ENCODE measurements around the gene MEGF11.

Gene MEGF11

DNA sequence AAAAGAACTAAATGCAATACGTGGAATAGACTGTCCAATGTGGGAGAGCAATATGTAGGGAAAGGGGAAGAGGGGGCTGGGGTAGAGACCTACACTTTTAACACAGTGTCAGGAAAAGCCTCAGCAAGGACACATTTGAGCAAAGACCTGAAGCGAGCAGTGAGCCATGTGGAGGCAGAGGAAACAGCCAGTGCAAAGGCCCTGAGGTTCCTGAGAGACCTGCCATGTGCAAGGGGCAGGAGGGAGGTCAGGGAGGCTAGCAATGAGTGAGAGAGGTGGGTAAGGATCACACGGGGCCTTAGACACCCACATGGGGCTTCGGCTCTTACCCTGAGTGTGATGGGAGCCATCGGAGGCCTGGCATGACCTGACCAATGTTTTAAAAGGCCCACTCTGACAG is 203.3 kb downstream of the MEGF11 start:
- Histone ChIP-seq H3K4me3 (ENCODE audit: low read length) (no peak overlapping the region), H3K9ac (ENCODE audit: low read length) (no peak overlapping the region), H3K27ac (ENCODE audit: low read length) (no peak overlapping the region), H3K27me3 (ENCODE audit: control insufficient read depth, insufficient read depth, low read length) (no peaks in the 10 kb centered on the region), H3K4me1 (ENCODE audit: control insufficient read depth, low read depth, low read length) (no peaks in the 10 kb centered on the region), H3K36me3 (ENCODE audit: control insufficient read depth, low read depth, low read length) (no peaks in the 10 kb centered on the region), H3K9me3 (ENCODE audit: control insufficient read depth, low read depth, low read length) (no peaks in the 10 kb centered on the region)

DNA sequence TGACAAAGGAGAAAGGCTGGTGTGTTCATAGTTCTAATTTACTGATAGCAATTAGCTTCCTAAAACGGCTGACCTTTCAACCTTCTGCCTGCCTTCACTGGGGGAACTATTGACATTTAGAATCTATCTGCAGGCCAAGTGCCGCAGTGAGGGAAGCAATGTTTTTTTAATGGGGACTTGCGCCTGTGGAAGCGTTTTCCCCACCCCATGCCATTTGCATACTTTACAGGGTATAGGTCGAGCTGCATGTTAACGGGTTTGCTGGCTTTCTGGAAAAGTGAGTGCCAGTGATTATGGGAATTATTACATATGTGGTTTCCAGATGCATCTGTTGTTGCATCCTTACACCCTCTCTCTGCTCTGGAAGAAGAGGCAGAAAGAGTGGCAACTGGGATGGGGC is 204.2 kb downstream of the MEGF11 start:
- Histone ChIP-seq H3K9ac (ENCODE audit: low read length) (no peak overlapping the region), H3K4me1 (ENCODE audit: control insufficient read depth, low read depth, low read length) (no peaks in the 10 kb centered on the region), H3K27me3 (ENCODE audit: control insufficient read depth, insufficient read depth, low read length) (no peaks in the 10 kb centered on the region), H3K27ac (ENCODE audit: low read length) (no peak overlapping the region), H3K4me3 (ENCODE audit: low read length) (no peak overlapping the region), H3K9me3 (ENCODE audit: control insufficient read depth, low read depth, low read length) (no peaks in the 10 kb centered on the region), H3K36me3 (ENCODE audit: control insufficient read depth, low read depth, low read length) (no peaks in the 10 kb centered on the region)

DNA sequence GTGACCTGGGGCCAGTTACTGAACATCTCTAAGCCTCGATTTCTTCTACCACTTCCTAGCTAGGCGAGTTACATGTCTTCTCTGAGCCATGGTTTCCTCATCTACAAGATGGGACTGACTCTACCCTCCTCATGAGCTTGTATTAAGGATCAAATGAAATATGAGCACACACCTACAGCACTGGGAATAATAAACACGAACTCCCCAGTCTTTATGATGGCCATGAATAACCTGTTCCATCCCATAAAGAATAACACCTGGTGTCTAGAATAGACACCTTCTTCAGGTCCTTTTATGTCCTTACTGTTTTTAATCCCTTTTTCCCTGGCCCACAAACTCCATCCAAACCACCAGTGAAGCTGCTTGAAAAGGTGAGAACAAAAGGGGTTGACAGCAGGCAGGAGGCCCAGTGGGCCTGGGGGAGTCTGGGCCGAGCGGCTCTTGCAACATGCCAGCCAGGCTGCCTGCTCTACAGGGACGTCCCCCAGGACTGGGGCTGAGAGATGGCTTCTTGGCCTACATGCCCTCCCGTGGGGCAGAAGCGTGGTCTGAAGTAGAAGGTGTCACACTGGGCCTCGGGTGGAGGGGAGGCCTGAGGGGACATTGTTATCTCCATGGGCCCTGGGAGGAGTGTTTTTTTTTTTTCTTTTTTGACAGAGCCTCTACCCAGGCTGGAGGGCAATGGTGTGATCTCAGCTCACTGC is 206.1 kb downstream of the MEGF11 start:
- Histone ChIP-seq H3K36me3 (ENCODE audit: control insufficient read depth, low read depth, low read length) (no peaks in the 10 kb centered on the region), H3K4me3 (ENCODE audit: low read length) (no peak overlapping the region), H3K27me3 (ENCODE audit: control insufficient read depth, insufficient read depth, low read length) (no peaks in the 10 kb centered on the region)

DNA sequence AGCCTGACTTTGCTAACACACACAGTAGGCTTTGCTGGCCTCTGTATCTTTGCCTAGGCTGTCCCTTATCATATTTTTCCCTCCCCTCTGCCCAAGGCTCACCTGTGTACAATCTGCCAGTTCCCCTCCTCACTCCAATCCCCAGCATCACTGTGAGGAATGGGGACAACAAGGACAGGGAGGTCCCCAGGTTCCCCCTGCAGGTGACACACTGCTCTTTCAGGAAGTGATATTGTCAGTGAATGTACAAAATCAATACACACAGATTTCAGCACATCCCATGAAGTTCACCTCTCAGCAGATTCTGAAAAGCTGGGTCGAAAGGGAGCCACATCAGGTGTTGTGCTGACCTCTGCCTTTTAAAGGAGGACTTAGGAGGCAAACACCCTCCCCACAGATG is 206.8 kb downstream of the MEGF11 start:
- no peak overlapping the region for H3K4me3 ChIP-seq (ENCODE audit: low read length)
- H3K9me3 ChIP-seq (ENCODE audit: control insufficient read depth, low read depth, low read length): no peaks in the 10 kb centered on the region
- H3K27me3 ChIP-seq (ENCODE audit: control insufficient read depth, insufficient read depth, low read length): no peaks in the 10 kb centered on the region
- H3K9ac ChIP-seq (ENCODE audit: low read length): no peak overlapping the region
- H3K4me1 ChIP-seq (ENCODE audit: control insufficient read depth, low read depth, low read length): peaks cover 7% of the 10 kb centered on the region
- H3K27ac ChIP-seq (ENCODE audit: low read length): no peak overlapping the region
- no peaks in the 10 kb centered on the region for H3K36me3 ChIP-seq (ENCODE audit: control insufficient read depth, low read depth, low read length)

More for the DNA sequence above, 206.1 kb downstream of the MEGF11 start:
- H3K9ac ChIP-seq (ENCODE audit: low read length): no peak overlapping the region
- peaks cover under 1% of the 10 kb centered on the region for H3K4me1 ChIP-seq (ENCODE audit: control insufficient read depth, low read depth, low read length)
- no peaks in the 10 kb centered on the region for H3K9me3 ChIP-seq (ENCODE audit: control insufficient read depth, low read depth, low read length)
- H3K27ac ChIP-seq (ENCODE audit: low read length): no peak overlapping the region

DNA sequence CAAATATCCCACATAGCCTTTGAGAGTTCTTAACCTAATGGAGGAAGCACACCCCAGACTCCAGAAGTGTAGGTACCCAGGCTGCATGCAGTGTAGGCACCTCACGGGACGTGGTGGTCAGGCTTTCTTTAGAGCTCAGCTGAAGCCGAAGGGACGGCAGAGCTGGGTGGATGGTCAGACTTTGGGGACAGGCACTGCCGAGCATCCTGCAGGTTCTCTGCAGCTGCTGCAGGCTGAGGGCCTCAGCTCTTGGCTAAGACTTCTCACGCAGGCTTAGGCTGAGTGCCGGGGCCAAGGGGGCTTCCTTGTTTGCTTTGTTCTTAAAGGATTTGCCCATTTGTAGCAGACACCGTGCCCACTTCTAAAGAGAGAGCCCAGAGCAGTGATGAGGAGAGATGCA is 207.2 kb downstream of the MEGF11 start:
- no peaks in the 10 kb centered on the region for H3K9me3 ChIP-seq (ENCODE audit: control insufficient read depth, low read depth, low read length)
- H3K9ac ChIP-seq (ENCODE audit: low read length): no peak overlapping the region
- H3K4me3 ChIP-seq (ENCODE audit: low read length): no peak overlapping the region
- H3K27me3 ChIP-seq (ENCODE audit: control insufficient read depth, insufficient read depth, low read length): no peaks in the 10 kb centered on the region
- H3K27ac ChIP-seq (ENCODE audit: low read length): no peak overlapping the region
- H3K36me3 ChIP-seq (ENCODE audit: control insufficient read depth, low read depth, low read length): no peaks in the 10 kb centered on the region
- peaks cover 11% of the 10 kb centered on the region for H3K4me1 ChIP-seq (ENCODE audit: control insufficient read depth, low read depth, low read length)

DNA sequence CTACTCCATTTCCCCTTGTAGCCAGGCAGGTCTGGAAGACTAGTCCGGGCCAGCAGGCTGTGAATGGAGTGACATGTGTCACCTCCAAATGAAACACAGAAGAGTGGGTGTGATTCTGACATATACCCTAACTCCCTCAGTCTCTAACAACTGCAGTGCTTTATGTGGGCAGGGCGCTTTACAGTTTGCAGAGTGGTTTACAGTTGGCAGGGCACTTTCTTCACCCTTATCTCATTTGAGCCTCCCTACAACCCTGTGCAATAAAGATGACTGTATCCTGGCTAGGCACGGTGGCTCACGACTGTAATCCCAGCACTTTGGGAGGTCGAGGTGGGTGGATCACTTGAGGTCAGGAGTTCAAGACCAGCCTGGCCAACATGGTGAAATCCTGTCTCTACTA is 208.0 kb downstream of the MEGF11 start:
- Histone ChIP-seq H3K4me1 (ENCODE audit: control insufficient read depth, low read depth, low read length) (peaks cover 18% of the 10 kb centered on the region), H3K36me3 (ENCODE audit: control insufficient read depth, low read depth, low read length) (no peaks in the 10 kb centered on the region), H3K9me3 (ENCODE audit: control insufficient read depth, low read depth, low read length) (no peaks in the 10 kb centered on the region), H3K9ac (ENCODE audit: low read length) (no peak overlapping the region), H3K4me3 (ENCODE audit: low read length) (no peak overlapping the region), H3K27me3 (ENCODE audit: control insufficient read depth, insufficient read depth, low read length) (no peaks in the 10 kb centered on the region), H3K27ac (ENCODE audit: low read length) (no peak overlapping the region)

DNA sequence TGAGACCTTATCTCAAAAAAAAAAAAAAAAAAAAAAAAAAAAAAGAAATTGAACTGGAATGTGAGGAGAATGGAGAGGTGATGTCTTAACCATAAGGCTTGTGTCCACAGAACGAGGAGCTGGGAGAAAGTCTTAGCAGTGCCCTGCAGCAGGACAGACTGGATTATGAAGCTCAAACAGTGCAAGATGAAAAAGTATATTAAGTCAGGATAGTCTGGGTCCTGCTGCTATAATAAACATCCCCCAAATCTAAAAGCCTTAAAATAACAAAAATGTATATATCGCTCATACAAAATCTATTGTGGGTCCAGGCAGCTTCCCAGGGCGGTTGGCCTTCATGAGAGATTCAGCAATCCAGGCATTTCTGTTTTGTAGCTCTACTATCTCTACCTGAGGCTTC is 208.7 kb downstream of the MEGF11 start:
- no peaks in the 10 kb centered on the region for H3K36me3 ChIP-seq (ENCODE audit: control insufficient read depth, low read depth, low read length)
- H3K4me1 ChIP-seq (ENCODE audit: control insufficient read depth, low read depth, low read length): peaks cover 21% of the 10 kb centered on the region
- H3K27ac ChIP-seq (ENCODE audit: low read length): no peak overlapping the region
- no peak overlapping the region for H3K4me3 ChIP-seq (ENCODE audit: low read length)
- H3K27me3 ChIP-seq (ENCODE audit: control insufficient read depth, insufficient read depth, low read length): peaks cover 3% of the 10 kb centered on the region
- H3K9ac ChIP-seq (ENCODE audit: low read length): no peak overlapping the region
- no peaks in the 10 kb centered on the region for H3K9me3 ChIP-seq (ENCODE audit: control insufficient read depth, low read depth, low read length)

DNA sequence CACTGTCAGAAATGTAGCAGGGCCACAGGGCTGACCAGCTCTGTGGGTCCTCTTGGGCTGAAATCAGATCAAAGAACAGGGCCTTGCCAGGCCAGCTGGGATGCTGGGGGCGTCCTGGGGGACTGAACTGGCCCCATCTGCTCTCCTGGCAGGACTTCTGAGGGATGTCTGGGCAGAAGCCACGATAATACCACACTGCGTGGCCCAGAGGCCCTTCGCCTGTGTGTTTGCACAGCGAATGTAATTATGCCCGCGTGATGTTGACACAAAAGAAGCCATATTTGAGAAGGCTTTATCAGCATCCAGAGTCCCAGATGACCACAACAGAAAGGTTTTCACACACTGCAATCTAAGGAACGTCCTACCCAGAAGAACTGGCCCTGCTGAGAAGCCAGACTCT is 210.3 kb downstream of the MEGF11 start:
- Histone ChIP-seq H3K4me3 (ENCODE audit: low read length) (no peak overlapping the region), H3K9me3 (ENCODE audit: control insufficient read depth, low read depth, low read length) (no peaks in the 10 kb centered on the region), H3K36me3 (ENCODE audit: control insufficient read depth, low read depth, low read length) (no peaks in the 10 kb centered on the region), H3K9ac (ENCODE audit: low read length) (no peak overlapping the region), H3K27ac (ENCODE audit: low read length) (no peak overlapping the region), H3K4me1 (ENCODE audit: control insufficient read depth, low read depth, low read length) (peaks cover 31% of the 10 kb centered on the region), H3K27me3 (ENCODE audit: control insufficient read depth, insufficient read depth, low read length) (peaks cover 3% of the 10 kb centered on the region)

DNA sequence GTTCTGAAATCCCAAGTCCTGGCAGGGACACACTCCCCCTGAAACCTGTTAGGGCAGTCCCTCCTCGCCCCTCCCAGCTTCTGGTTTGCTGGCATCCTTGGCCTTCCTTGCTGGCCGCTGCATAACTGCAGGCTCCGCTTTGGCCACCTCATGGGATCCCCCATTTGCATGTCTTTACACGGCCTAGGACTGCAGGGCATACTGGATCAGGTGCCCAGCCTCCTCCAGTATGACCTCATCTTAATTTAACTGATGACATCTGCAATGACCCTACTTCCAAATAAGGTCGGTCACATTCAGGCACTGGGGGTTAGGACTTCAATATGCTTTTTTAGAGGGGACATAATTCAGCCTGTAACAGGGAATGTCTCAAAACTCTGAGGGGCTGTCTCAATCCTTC is 210.9 kb downstream of the MEGF11 start:
- H3K36me3 ChIP-seq (ENCODE audit: control insufficient read depth, low read depth, low read length): no peaks in the 10 kb centered on the region
- H3K9me3 ChIP-seq (ENCODE audit: control insufficient read depth, low read depth, low read length): no peaks in the 10 kb centered on the region
- H3K27ac ChIP-seq (ENCODE audit: low read length): no peak overlapping the region
- H3K27me3 ChIP-seq (ENCODE audit: control insufficient read depth, insufficient read depth, low read length): peaks cover 3% of the 10 kb centered on the region
- peaks cover 35% of the 10 kb centered on the region for H3K4me1 ChIP-seq (ENCODE audit: control insufficient read depth, low read depth, low read length)
- no peak overlapping the region for H3K9ac ChIP-seq (ENCODE audit: low read length)
- no peak overlapping the region for H3K4me3 ChIP-seq (ENCODE audit: low read length)

DNA sequence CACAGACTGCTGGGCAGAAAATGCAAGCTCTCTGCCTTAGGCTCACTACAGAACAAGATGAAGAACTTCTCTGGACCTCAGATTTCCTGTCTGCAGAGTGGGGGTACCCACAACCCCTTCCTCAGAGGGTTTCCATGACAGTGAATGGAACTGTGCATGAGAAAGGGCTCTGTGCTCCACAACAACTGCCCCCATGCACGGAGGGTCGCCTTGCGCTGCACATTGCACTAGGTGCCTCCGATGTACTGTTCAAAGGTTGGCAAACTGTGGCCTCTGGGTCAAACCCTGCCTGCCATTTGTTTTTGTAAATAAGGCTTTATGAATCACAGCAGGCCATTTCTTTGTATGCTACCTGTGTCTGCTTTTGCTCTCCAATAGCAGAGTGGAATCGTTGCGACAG is 212.3 kb downstream of the MEGF11 start:
- H3K9me3 ChIP-seq (ENCODE audit: control insufficient read depth, low read depth, low read length): no peaks in the 10 kb centered on the region
- H3K9ac ChIP-seq (ENCODE audit: low read length): no peak overlapping the region
- no peak overlapping the region for H3K27ac ChIP-seq (ENCODE audit: low read length)
- no peaks in the 10 kb centered on the region for H3K36me3 ChIP-seq (ENCODE audit: control insufficient read depth, low read depth, low read length)
- peaks cover 35% of the 10 kb centered on the region for H3K4me1 ChIP-seq (ENCODE audit: control insufficient read depth, low read depth, low read length)
- H3K27me3 ChIP-seq (ENCODE audit: control insufficient read depth, insufficient read depth, low read length): peaks cover 3% of the 10 kb centered on the region
- H3K4me3 ChIP-seq (ENCODE audit: low read length): no peak overlapping the region

DNA sequence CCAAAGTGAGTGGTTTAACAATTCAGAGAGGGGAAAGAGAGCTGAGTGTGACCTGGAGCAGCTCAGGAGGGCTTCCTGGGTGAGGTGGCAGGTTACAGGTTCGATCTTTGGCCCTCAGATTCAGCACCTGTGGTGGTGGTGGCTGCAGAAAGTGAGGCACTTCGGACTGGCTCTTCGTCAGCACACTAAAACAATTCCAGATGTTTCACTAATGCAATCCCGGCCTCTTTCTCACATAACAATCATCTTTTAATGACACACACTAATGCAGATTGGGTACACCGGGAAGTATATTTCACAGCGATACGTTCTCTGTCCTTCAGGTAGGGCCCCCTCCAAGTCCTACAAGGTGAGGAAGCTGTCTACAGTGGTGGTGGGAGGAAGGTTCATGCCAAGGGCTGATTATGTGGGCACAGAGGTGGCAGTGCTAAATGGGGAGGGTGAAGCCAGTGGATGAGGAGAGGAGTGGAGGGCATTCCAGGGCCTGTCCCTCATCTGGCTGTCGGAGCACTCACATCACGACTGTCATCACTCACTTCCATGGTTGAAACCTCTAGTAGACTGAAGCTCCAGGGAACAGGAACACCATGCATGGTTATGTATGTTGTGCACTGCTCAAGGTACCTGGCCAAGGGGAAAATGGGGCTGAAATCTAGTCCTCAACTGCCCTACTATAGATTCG is 213.2 kb downstream of the MEGF11 start:
- no peak overlapping the region for H3K9ac ChIP-seq (ENCODE audit: low read length)
- peaks cover 3% of the 10 kb centered on the region for H3K27me3 ChIP-seq (ENCODE audit: control insufficient read depth, insufficient read depth, low read length)
- no peak overlapping the region for H3K4me3 ChIP-seq (ENCODE audit: low read length)
- H3K27ac ChIP-seq (ENCODE audit: low read length): no peak overlapping the region
- no peaks in the 10 kb centered on the region for H3K36me3 ChIP-seq (ENCODE audit: control insufficient read depth, low read depth, low read length)
- H3K4me1 ChIP-seq (ENCODE audit: control insufficient read depth, low read depth, low read length): peaks cover 35% of the 10 kb centered on the region
- no peaks in the 10 kb centered on the region for H3K9me3 ChIP-seq (ENCODE audit: control insufficient read depth, low read depth, low read length)

Data from iPS-18a (cell line).